Measurements from ENCODE around the gene GRIN3A. TPM values are rescaled to one million over a fixed set of nuclear protein-coding genes. Genes with fewer than 3 reads are reported as not detected.

GRIN3A gene
- total and polyA plus RNA-seq, 7 donors, result under 0.01 to 1.2 (median 0.25) TPM; not detected in 1

GRCh38 chr9:101543098-101543735 is 195.2 kb downstream of the GRIN3A start:
- no peaks in the 10 kb centered on the region for H3K9me3 ChIP-seq
- DNase-seq, result no peak
- peaks cover 14 to 87% (median 35%) of the 10 kb centered on the region in 4 donors for H3K36me3 ChIP-seq
- no peak overlapping the region for H3K27ac ChIP-seq
- intact Hi-C loops (cut with DNase I), result no loop called here
- 98% methylated on average over 14 of the region's 14 CpGs for WGBS, 2 donors
- no peak for TF ChIP-seq EP300 (IDR thresholded peaks at IDR 0.05)
- TF ChIP-seq POLR2AphosphoS5 (IDR thresholded peaks at IDR 0.05), result no peak
- TF ChIP-seq POLR2A (IDR thresholded peaks at IDR 0.05), result no peak
- no peak for TF ChIP-seq CTCF (IDR thresholded peaks at IDR 0.05)
- H3K4me3 ChIP-seq, result no peak overlapping the region
- H3K27me3 ChIP-seq, result no peaks in the 10 kb centered on the region
- H3K4me1 ChIP-seq, result peaks cover 0 to 4% (median 2%) of the 10 kb centered on the region in 4 donors

DNA sequence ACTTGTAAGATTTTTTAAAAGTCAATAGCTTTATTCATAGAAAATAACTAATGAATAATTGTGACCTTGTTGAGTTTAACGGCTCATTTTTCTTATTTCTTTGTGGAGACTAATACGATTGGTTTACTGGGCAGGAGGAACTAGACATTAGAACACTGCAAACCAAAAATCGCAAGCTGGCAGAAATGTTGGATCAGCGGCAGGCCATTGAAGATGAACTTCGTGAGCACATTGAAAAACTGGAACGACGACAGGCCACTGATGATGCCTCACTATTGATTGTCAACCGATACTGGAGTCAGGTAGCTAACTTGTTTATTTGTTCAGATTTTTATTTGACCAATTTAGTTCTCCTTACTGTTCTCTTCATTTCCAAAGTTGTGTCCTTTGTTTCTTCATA is 198.4 kb downstream of the GRIN3A start:
- Histone ChIP-seq H3K27me3 (no peaks in the 10 kb centered on the region), H3K4me3 (no peak overlapping the region), H3K36me3 (peaks cover 4 to 71% (median 12%) of the 10 kb centered on the region in 4 donors), H3K27ac (no peak overlapping the region), H3K4me1 (peaks cover 0 to 25% (median 18%) of the 10 kb centered on the region in 4 donors), H3K9me3 (no peaks in the 10 kb centered on the region)
- intact Hi-C loops (cut with DNase I), result no loop called here
- no peak for TF ChIP-seq POLR2AphosphoS5 (IDR thresholded peaks at IDR 0.05)
- TF ChIP-seq EP300 (IDR thresholded peaks at IDR 0.05), result no peak
- no peak for TF ChIP-seq CTCF (IDR thresholded peaks at IDR 0.05)
- TF ChIP-seq POLR2A (IDR thresholded peaks at IDR 0.05), result no peak
- 95% methylated on average over 8 of the region's 8 CpGs for WGBS, 2 donors
- DNase-seq, result no peak

DNA sequence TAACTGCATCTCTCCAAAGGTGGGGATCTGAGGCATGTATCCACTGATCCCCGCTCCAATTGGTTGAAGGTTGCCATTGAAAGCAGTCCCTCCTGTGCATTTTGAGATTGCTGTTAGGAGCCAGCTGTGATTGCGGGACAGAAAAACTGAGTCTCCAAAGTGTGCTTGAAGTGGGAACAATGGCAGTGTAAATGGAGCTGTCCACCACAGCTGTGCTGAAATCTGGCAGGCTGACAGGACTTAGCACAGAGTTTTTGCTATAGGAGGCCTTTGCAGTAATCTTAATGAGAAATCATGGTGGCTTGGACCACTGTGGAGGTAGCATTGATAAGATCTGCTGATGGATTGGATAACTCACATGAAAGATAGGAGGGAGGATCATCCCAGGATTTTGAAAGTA is 201.5 kb downstream of the GRIN3A start:
- TF ChIP-seq CTCF (IDR thresholded peaks at IDR 0.05), result no peak
- TF ChIP-seq POLR2AphosphoS5 (IDR thresholded peaks at IDR 0.05), result no peak
- TF ChIP-seq EP300 (IDR thresholded peaks at IDR 0.05), result no peak
- TF ChIP-seq POLR2A (IDR thresholded peaks at IDR 0.05), result no peak
- H3K27ac ChIP-seq, result no peak overlapping the region
- WGBS, 2 donors, result 94 to 98% methylated on average over 2 of the region's 2 CpGs
- H3K27me3 ChIP-seq, result no peaks in the 10 kb centered on the region
- peaks cover 0 to 41% (median 32%) of the 10 kb centered on the region in 4 donors for H3K4me1 ChIP-seq
- intact Hi-C loops (cut with DNase I), result loop anchor here (10.0 kb wide), 1 partner anchor 1722 kb away; no protein-coding TSS in a partner anchor
- no peaks in the 10 kb centered on the region for H3K9me3 ChIP-seq
- no peak for DNase-seq
- H3K36me3 ChIP-seq, result peaks cover 0 to 42% (median 12%) of the 10 kb centered on the region in 4 donors
- no peak overlapping the region for H3K4me3 ChIP-seq

DNA sequence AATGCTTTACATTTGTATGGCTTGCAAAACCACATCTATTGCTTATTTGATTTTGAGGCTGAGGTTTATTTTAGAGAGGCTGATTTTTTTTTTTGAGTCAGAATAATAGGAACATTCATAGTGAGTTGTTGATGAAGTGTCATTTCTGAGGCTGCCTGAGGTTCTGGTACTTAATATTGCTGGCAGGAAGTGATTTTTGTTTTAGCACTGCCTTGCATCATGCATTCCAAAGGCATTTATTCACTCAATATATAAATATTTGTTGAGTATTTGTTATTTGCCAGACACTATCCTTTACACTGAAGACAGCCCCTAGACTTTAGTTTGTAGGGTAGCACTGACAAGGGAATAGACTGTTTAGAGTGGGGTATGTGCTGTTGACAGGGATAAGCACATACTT is 202.1 kb downstream of the GRIN3A start:
- no peaks in the 10 kb centered on the region for H3K9me3 ChIP-seq
- TF ChIP-seq EP300 (IDR thresholded peaks at IDR 0.05) (no peak), CTCF (IDR thresholded peaks at IDR 0.05) (no peak), POLR2A (IDR thresholded peaks at IDR 0.05) (no peak), POLR2AphosphoS5 (IDR thresholded peaks at IDR 0.05) (no peak)
- H3K36me3 ChIP-seq, result peaks cover 0 to 36% (median 12%) of the 10 kb centered on the region in 4 donors
- H3K4me3 ChIP-seq, result no peak overlapping the region
- DNase-seq, result no peak
- H3K27me3 ChIP-seq, result no peaks in the 10 kb centered on the region
- intact Hi-C loops (cut with DNase I), result loop anchor here (10.0 kb wide), 1 partner anchor 1722 kb away; no protein-coding TSS in a partner anchor
- no peak overlapping the region for H3K27ac ChIP-seq
- H3K4me1 ChIP-seq, result peaks cover 0 to 41% (median 32%) of the 10 kb centered on the region in 4 donors
